GM21619 (cell line): ENCODE results near the gene TMEM63C.

Experiments
- ATAC-seq: cut with Tn5 transposase; IDR thresholded peaks from one replicate; pipeline ENCODE4 v1.9.1; 2021; ENCODE audit not compliant: unreplicated experiment

Gene TMEM63C

GRCh38 chr14:77181603-77182437 is at the start of gene TMEM63C:
TMEM63C (plus strand) TSS chr14:77181798; CDS start chr14:77218814, 37,016 bp downstream.
- peak; percentile 72 for ATAC-seq

- no peak for ATAC-seq
Measured at GRCh38 chr14:77131871-77132486, 49.6 kb upstream of the TMEM63C start.

GRCh38 chr14:77133720-77134338 is 47.8 kb upstream of the TMEM63C start:
- peak; percentile 66 for ATAC-seq

GRCh38 chr14:77139022-77139421 is 42.6 kb upstream of the TMEM63C start:
- ATAC-seq: no peak

- ATAC-seq: no peak
Measured at GRCh38 chr14:77139540-77140358, 41.8 kb upstream of the TMEM63C start.

- no peak for ATAC-seq
Measured at GRCh38 chr14:77140359-77141213, 41.0 kb upstream of the TMEM63C start.

GRCh38 chr14:77141214-77142004 is 40.2 kb upstream of the TMEM63C start, which contains the start of gene ZDHHC22:
ZDHHC22 (minus strand) TSS chr14:77141791; CDS start chr14:77139738, 2,053 bp downstream.
- no peak for ATAC-seq

GRCh38 chr14:77142005-77142800 is 39.4 kb upstream of the TMEM63C start:
- ATAC-seq: no peak

- no peak for ATAC-seq
Measured at GRCh38 chr14:77143071-77143470, 38.5 kb upstream of the TMEM63C start.

GRCh38 chr14:77144412-77145115 is 37.0 kb upstream of the TMEM63C start:
- no peak for ATAC-seq

GRCh38 chr14:77145975-77146740 is 35.4 kb upstream of the TMEM63C start:
- ATAC-seq: no peak

GRCh38 chr14:77148510-77149231 is 32.9 kb upstream of the TMEM63C start:
- no peak for ATAC-seq

GRCh38 chr14:77151245-77151644 is 30.4 kb upstream of the TMEM63C start:
- ATAC-seq: no peak

GRCh38 chr14:77151918-77152588 is 29.5 kb upstream of the TMEM63C start:
- ATAC-seq: no peak

GRCh38 chr14:77153802-77154201 is 27.8 kb upstream of the TMEM63C start:
- no peak for ATAC-seq

GRCh38 chr14:77154421-77154820 is 27.2 kb upstream of the TMEM63C start:
- no peak for ATAC-seq
